Body of pancreas (tissue), 4 donors: ENCODE data around the gene IFFO2.

Source experiments
- POLR2A ChIP-seq, 3 donors: fragments of 450-650 bp; IDR thresholded peaks; one replicate each; pipeline ENCODE4 v1.6.1; 2016; ENCODE audit warnings: antibody characterized with exemption in 3 of 3, mild to moderate bottlenecking in 2 of 3
- TF ChIP-seq, protein P1 (sequence below), 7 experiments: fragments of 450-650 bp in 4 of 7; fragments of 200-600 bp in 3 of 7; sonication (generic) in 3 of 7; IDR thresholded peaks; one replicate each; pipeline ENCODE4 v1.5.1; 2016 to 2019; ENCODE audit warnings: antibody characterized with exemption in 7 of 7

GRCh38 chr1:18890706-18891425, 65.6 kb downstream of the IFFO2 start:
- TF ChIP-seq, protein P1, sequence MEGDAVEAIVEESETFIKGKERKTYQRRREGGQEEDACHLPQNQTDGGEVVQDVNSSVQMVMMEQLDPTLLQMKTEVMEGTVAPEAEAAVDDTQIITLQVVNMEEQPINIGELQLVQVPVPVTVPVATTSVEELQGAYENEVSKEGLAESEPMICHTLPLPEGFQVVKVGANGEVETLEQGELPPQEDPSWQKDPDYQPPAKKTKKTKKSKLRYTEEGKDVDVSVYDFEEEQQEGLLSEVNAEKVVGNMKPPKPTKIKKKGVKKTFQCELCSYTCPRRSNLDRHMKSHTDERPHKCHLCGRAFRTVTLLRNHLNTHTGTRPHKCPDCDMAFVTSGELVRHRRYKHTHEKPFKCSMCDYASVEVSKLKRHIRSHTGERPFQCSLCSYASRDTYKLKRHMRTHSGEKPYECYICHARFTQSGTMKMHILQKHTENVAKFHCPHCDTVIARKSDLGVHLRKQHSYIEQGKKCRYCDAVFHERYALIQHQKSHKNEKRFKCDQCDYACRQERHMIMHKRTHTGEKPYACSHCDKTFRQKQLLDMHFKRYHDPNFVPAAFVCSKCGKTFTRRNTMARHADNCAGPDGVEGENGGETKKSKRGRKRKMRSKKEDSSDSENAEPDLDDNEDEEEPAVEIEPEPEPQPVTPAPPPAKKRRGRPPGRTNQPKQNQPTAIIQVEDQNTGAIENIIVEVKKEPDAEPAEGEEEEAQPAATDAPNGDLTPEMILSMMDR (IDR thresholded peaks at IDR 0.05), result no peak
- TF ChIP-seq POLR2A (IDR thresholded peaks at IDR 0.05), result no peak
